IPS-NIHi7 (cell line): ENCODE measurements around the gene KAZN.

Source experiments
- DNase-seq: peaks from one replicate; pipeline ENCODE4 v3.0.0; 2012; ENCODE audit warnings: mixed read lengths; ENCODE audit errors: extremely low spot score

KAZN gene

DNA sequence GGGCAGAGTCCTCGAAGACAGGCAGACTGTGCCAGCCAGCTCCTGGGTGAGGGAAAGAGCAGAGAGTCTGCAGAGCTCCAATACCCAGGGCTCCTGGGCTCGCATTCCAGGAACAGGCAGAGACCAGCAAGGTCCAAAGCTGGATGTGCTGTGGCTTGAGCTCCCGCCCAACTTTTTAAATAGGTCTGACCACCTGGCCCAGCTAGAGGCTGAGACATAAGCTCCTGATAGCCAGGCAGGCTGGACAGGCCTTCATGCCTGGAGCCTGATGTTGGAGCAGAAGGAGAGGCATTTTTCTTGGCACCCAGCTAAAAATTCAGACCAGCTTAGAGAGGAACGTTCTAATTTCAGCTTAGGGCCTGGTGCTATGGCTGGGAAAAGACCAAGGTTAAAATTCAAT, 376.6 kb downstream of the KAZN start:
- DNase-seq, result no peak

DNA sequence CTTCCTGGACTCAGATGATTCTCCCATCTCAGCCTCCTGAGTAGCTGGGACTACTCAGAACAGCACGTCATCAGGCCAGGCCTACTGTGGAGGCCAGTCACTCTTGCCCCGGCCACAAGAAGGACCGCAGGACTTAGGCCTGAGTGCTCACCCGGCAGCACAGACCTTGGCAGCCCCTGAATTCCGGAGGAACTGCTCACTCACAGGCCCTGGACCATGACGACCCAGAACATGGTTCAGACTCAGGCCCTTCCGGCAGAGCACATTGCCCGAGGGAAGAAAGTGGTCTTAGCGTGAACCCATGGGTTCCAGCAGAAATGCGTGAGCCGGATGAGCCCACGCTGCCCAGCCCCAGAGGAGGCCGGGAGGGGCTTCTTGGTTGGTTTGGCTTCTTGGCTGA, 377.8 kb downstream of the KAZN start:
- no peak for DNase-seq

DNA sequence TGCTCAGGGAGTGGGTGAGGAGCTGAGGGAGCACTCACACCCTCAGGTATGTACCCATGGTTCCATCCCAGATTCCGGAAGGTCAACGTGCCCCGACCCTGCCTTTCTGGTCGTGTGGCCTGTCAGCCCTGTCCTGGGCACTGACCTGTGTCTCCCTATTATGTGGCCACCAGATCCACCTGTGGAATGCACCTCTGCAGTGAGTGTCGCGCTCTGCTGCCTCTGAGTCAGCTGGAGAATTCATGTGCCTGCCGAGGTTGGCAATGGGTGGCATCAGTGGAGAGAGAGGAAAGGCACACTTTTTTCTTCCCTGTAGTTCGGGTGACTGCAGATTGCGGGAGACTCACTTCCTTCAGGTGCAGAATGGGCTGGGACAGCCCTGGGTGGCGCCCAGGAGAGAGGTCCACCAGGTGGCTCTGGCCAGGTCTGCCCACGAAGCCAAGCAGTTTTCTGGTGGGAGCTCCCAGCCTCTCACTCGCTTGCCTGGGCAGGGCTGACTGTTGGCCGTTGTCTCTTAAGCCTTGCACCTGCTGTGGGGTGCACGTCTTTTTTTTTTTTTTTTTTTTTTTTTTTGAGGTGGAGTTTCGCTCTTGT, 378.9 kb downstream of the KAZN start:
- DNase-seq, result no peak

DNA sequence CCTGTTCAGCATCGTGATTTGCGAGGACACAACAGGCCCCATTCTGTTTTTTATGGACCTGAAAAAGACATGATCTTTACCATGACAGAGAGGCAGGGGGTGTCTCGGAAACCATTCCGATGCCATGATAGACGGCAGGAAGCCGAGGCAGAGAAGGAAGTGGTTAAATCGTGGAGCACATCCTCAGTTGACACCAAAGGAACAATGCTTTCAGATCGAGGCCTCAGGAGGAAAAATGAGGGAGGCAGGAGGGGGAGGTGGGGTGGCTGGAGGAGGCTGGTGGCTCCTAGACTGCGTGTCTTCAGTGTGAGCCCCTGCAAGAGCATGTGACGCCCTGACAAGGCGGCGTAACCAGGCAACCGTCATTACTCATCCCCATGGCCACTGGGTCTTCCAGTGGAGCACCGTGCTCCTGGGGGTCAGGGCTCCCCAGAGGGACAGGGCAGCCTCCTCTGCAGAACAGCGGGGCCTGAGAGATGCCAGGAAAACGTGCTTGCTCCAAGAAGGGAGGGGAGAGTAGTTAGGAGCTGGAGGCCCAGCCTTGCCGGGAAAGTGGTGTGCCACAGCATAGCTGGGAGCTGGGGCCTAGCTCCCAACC, 382.2 kb downstream of the KAZN start:
- DNase-seq, result no peak

DNA sequence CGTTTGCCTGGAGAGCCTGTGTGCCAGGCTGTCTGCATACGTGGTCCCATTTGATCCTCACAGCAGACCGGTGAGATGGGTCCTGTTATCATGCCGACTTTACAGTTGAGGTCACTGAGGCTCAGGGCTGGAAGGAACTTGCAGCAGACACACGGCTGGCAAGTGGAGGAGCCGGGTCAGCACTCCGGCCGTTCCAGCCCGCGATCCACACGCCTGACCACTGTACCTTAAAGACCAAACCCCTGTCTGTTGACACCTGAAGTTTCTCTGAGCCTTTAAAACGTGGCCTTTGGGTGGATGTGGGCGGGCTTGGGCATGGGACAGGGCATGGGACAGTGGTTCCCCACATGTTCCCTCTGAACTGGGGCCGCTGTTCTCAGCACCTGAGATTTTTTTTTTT, 383.5 kb downstream of the KAZN start:
- no peak for DNase-seq

DNA sequence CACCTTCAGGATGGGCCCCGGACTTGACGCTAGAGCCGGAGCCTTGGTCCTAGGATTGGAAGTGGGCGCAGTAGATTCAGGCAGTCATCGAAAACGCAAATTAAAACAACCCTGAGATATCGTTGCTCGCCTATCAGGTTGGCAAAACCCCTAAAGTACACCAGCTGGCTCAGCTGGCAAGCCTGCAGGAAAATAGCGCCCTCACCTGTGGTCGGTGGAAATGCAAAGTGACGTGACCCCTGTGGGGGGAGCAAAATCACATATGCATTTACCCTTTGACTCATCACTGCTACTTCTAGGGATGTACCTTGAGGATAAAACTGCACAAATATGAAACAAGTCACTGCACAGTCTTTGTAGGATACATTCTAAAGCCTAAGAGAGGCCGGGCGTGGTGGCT, 384.8 kb downstream of the KAZN start:
- DNase-seq, result no peak

DNA sequence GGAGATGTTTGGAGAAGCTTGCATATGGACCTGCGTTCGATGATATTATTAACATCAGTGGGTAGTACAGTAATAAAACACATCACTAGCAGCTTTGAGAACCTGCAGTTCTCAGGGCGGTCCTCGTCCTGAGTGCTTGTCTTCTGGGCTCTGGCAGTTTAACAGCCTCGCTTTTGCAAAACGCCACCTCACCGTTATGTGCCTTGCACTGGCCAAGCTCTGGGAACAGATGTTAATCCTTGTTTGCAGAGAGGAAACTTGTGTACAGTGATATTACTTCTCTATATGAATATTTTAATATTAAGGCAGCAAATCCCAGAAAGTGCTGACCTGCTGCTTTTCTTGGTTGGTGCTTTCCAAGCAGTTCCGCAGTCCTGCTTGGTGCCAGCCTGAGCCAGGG, 387.7 kb downstream of the KAZN start:
- DNase-seq, result no peak

DNA sequence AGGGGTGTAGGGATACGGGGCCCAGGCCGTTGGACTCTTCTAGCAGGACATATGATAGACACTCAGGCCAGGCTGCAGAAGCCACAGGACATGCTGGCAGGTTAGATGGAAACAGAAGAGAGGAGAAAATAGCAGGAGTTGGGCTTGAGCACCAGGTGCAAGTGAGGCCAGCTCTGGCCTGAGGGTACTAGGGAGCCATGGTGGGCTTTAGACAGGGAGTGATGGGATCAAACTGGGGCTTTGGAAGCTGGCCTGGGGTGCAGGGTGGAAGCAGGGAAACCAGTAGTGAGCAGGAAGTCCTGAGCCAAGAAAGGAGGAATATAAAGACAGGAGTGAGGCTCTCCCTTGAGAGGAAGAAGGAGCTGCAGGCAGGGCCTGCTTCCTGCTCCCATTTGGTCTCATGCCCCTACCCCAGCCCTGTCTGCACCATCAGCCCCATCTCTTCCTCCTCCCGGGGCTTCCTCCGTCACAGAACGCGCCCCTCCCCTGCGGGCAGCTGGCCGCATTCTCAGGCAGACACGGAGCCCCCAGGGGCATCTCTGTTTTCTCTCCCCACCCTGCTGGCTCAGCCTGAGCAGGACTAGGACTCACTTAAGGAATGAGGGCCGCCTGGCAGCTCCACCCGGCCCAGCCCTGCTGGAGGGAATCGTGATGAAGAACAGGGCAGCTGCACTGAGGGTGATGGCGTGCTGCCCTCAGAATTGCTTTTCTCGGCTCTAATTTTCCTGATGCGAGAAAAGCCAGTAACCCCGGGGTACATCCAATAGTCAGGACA, 389.5 kb downstream of the KAZN start:
- no peak for DNase-seq

DNA sequence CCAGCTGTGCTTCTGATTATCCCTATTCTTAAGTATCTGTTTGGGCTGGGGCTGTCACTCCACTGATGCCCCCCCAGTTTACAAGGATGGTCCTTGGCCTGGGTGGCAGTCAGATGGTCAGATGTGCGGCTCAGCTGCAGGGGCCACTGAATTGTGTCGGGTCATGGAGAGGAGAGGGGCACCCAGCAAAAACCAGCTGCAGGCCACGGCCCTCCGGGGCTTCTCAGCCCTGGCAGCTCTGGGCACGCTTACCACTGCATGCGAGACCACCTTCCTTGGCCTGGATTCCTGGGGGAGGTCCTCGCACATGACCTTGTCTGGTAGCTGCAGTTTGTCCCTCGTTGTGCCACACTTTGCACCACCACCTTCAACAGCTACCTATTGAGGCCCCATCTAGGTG, 390.2 kb downstream of the KAZN start:
- DNase-seq, result no peak

DNA sequence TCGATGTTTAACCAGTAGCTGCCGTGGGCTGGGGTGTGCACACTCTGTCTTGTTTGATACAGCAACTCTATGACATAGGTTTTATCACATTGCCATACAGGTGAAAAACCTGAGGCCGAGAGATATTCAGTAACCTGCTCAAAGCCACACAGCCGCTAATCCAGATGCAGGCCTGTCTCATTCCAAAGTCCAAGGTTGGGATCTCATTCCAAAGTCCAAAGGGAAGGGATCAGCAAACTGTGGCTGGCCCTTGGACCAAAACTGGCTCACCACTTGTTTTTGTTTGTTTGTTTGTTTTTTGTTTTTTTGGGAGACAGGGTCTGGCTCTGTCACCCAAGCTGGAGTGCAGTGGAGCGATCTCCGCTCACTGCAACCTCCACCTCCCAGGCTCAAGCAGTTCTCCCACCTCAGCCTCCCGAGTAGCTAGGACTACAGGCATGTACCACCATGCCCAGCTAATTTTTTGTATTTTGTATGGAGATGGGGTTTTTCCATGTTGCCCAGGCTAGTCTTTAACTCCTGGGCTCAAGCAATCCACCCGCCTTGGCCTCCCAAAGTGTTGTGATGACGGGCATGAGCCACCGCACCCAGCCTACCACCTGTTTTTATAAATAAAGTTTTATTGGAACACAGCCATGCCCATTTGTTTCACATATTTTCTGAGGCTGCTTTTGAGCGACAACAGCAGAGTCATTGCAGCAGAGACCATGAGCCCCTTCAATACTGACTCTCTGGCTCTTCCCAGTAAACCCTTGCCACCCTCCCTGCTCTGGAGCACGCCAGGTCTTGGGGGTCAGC, 391.6 kb downstream of the KAZN start:
- no peak for DNase-seq

DNA sequence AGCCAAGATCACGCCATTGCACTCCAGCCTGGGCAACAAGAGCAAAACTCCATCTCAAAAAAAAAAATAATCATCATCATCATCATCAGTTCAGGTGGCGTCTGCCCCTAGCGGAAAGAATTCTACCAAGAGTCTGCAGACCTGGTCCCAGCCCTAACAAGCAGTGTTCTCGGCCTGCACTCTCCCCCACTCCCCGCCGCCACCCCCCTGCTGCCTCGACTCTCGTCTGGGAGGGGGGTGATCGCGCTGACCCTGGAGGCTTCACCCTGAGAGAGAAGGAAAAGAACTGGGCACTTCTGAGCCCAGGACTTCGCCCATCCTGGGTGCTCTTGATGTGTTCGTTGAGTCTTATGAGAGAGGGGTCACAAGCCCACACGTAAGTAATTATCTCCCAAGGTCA, 394.9 kb downstream of the KAZN start:
- DNase-seq, result no peak

DNA sequence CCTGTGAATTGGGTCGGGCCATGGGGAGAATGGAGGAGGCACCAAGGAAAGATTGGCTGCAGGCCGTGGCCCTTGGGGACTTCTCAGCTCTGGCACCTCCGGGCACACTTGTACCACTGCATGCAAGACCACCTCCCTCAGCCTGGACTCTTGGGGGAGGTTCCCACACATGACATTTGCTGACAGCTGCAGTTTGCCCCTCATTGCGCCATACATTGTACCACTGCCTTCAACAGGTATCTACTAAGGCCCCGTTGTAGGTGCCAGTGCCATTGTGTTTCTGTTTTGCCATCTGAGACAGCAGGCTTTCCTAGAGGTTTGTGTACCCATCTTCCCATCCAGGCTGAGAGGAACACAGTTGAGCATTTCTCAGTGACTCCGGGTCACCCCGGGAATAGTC, 395.7 kb downstream of the KAZN start:
- DNase-seq, result no peak

DNA sequence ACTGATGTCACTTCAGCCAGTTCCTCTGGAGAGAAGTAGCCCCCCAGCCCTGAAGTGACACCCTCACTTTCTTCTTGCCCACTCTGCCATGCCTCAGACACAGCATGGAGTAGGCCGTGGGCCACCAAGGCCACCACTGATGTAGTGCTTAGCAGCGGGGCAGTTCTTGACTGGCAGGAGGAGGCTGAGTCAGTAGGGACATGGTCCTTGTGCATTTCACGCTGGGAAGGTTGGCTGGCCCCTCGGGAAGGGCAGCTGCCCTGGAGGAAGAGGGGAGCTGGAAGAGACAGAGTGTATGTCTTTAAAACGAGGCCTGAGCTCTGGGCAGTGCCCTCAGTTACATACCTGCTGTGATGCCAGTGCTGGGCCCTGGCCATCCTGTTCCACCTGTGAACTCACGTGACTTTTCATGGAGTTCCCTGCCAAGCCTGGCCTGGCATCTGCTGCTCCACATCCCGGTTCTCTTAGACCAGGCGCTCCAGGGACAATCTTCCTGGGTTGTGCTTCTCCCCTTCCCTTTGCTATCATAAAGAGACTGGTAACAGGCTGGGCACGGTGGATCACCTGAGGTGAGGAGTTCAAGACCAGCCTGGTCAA, 396.5 kb downstream of the KAZN start:
- DNase-seq, result no peak

DNA sequence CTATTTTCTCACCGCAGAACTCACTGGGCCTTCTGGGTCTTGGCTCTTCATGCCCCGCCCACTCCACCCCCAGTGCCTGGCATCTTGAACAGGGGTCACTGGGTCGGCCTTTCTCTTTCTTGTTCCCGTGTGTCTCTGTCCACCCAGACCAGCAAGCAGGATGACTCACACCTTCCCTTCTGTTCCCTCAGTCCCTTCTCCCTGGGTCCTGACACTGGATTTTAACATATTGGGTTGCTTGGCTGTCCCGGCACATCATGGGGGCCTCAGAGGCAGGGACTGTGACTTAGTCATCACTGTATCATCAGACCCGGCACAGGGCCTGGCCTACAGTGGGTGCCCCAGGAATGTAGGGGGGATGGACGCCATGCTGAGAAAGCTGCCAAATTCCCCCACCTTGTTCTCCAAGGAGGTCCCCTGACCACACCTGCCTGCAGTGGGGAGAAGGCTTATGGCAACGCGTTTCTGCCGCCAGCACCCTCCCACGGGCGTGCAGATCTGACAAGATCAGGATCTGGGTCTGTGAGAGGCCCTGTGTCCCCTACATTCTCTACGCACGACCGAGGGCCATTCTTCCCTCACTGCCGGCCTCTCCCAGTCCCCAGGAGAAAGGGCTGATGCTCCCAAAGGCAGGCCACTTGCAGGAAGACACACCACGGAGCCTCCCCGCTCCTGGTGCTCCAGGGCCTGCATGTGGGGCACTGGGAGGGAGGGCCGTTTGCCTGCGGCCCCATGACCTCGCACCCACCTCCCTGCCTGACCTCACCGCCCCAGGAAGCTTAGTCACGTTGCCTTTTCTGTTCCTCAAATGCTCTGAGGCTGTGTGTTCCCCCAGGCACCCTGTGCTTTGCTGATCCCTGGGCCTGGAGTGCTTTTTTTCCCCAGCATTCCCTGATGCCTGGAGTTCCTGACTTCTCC, 397.9 kb downstream of the KAZN start:
- DNase-seq, result peak; percentile 73

DNA sequence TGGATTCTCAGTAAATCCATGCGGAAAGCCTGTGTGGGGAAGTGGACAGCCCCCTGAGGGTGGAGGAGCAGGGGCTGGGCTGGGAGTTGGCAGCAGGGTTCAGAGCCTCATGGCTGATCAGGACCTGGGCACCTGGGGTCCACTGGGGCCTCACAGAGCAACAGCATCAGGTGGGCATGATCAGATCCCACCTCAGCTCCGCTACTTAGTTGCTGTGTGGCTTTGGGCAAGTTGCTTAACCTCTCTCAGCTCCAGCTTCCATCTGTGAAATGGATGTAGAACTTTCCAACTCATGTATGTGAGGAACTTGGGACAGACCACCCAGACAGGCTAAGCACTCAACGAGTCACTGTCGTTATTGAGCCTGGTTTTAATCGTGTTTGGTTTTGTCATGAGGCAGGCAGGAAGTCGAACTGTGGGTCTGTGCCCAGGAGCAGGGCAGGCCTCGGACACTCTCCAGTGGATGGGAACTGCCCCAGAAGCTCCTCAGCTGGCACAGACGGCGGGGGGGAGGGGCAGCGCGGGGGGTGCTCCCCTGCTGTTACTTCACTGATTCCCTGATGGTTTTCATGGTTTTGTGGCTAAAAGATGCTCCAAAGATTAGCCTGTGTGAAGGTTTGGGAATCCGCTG, 399.3 kb downstream of the KAZN start:
- no peak for DNase-seq

DNA sequence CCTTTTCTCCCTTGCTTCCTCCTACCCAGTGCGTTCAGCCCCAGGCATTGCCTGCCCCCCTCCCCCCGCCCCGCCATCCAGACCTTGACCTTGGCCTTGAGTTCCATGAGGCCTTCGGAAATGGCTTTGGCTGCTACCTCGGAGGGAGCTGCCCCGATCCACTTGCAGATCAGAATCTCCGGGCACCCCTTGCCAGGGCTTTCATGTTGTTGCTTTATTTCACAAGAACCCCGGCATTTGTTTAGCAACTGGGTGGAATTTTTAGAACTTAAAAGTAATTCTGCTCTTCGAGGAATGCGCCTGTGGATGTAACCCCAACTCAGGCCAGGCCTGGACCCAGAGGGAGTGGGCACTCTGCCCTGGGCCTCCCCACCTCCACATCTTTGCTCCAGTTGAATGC, 401.0 kb downstream of the KAZN start:
- DNase-seq, result peak; percentile 24

DNA sequence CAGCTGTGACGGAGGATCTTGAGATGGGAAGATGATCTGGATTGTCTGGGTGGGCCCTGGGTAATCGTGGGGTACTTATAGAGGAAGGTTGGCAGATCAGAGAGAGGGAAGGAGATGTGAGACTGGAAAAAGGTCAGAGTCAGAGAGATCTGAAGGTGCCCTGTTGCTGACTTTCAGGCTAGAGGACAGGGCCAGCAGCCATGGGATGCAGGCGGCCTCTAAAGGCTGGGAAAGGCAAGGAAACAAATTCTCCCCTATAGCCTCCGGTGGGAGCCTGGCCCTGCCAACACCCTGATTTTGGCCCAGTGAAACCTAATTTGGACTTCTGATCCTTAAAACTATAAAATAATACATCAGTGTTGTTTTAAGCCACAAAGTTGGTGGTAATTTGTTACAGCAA, 401.5 kb downstream of the KAZN start:
- no peak for DNase-seq

DNA sequence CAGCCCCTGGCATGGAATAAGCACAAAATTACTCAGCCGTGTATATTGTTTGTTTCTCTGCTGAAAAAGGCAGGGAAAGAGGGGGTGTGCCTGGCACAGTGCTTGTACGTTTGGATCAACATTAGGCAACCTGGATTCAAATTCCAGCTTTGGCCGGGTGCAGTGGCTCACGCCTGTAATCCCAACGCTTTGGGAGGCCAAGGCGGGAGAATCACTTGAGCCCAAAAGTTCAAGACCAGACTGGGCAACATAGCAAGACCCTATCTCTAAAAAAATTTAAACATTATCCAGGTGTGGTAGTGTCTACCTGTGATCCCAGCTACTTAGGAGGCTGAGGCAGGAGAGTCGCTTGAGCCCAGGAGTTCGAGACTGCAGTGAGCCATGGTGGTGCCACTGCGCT, 402.2 kb downstream of the KAZN start:
- no peak for DNase-seq

DNA sequence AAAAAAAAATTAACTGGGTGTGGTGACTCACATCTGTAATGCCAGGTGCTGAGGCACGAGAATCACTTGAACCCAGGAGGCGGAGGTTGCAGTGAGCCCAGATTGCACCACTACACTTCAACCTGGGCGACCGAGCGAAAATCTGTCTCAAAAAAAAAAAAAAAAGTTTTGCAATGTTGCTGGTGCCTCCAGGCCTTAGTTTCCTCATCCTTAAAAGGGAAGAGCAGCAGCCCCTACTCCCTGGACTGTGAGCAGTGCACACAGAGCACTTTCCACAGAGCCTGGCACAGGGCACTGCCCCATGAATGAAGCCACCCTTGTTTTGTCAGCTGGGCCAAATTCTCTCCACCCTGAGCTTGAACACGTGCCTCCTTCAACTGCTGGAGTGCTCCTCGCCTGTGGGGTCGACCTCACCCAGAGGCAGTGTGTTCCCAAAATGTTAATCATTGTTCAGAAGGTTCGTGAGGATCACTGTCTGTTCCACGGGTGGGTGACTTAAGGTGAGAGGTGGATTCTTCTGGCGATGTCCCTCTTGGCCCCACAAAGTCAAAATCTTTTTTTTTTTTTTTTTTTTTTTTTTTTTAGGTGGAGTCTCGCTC, 402.9 kb downstream of the KAZN start:
- no peak for DNase-seq

DNA sequence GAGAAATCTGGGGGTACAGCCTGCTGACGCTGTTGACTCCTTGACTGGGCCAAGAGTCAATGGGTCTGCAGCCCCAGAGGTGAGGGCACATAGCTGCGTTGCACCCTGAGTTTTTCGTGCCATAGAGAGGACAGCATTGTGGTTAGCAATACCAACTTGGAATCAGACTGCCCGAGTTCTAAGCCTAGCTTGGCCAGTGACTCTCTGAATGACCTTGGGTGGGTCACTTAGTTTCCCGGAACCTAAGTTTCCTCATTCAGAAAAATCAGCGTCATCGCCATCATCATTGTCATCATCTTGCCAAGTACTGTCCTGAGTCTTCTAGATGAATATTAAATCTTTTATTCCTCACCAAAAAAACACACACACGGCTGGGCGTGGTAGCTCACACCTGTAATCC, 403.8 kb downstream of the KAZN start:
- DNase-seq, result no peak
